Upper lobe of left lung (tissue), 6 donors: ENCODE data around the gene CATSPERD. TPM values are rescaled to one million over a fixed set of nuclear protein-coding genes. Genes with fewer than 3 reads are reported as not detected.
A peak's percentile ranks its signal among the peaks of the same experiment; 100 is the strongest.

Experiments used
- ATAC-seq, 2 donors: fragments of 200-7000 bp; cut with Tn5 transposase; one replicate each; pipeline ENCODE4 v1.9.1; 2022; ENCODE audit warnings: mild to moderate bottlenecking in 2 of 2, moderate library complexity in 2 of 2; ENCODE audit not compliant: low FRiP score in 2 of 2
- DNase-seq, 2 donors: peaks; one replicate each; pipeline ENCODE4 v3.0.0-alpha.2; 2019 to 2020
- H3K27ac ChIP-seq, 4 donors: fragments of 200-600 bp; sonication (generic); one replicate each; pipeline ENCODE4 v1.5.1; 2016 to 2019
- H3K27me3 ChIP-seq, 4 donors: fragments of 200-600 bp; sonication (generic); one replicate each; pipeline ENCODE4 v1.5.1; 2017 to 2019
- H3K36me3 ChIP-seq, 4 donors: fragments of 200-600 bp; sonication (generic); one replicate each; pipeline ENCODE4 v1.5.1; 2016 to 2019
- H3K4me1 ChIP-seq, 4 donors: fragments of 200-600 bp; sonication (generic); one replicate each; pipeline ENCODE4 v1.5.1; 2018 to 2019
- H3K4me3 ChIP-seq, 4 donors: fragments of 200-600 bp; sonication (generic); one replicate each; pipeline ENCODE4 v1.5.1; 2017 to 2019; ENCODE audit warnings: mild to moderate bottlenecking in 2 of 4, moderate library complexity in 1 of 4
- H3K9me3 ChIP-seq, 4 donors: fragments of 200-600 bp; sonication (generic); one replicate each; pipeline ENCODE4 v1.5.1; 2018 to 2019
- EP300 ChIP-seq, 4 donors: sonication (generic); formaldehyde crosslinking; IDR thresholded peaks; one replicate each; pipeline ENCODE4 v1.5.1; 2017; ENCODE audit warnings: antibody characterized with exemption in 4 of 4, control low read depth in 2 of 4
- POLR2A ChIP-seq, 4 donors: fragments of 450-650 bp; IDR thresholded peaks; one replicate each; pipeline ENCODE4 v1.5.1; 2016 to 2017; ENCODE audit warnings: antibody characterized with exemption in 4 of 4, mild to moderate bottlenecking in 2 of 4
- POLR2AphosphoS5 ChIP-seq, 2 donors: sonication (generic); formaldehyde crosslinking; IDR thresholded peaks; one replicate each; pipeline ENCODE4 v1.5.1; 2017; ENCODE audit warnings: antibody characterized with exemption in 2 of 2
- WGBS, 2 donors: methylation state at CpG; one replicate each; pipeline ENCODE4 v1.1.5; 2017 to 2018; 5-methylcytosine and 5-hydroxymethylcytosine counted together
- total RNA-seq, 6 donors: library from RNA; depleted of rRNA in 4 of 6; stranded (reverse); fragments of >200 nt in 4 of 6; gene quantifications; one replicate each; pipeline versions ENCODE4 v1.1.0 to v1.2.1, GENCODE V29; 2016 to 2021
- TF ChIP-seq, protein P1 (sequence below), 6 experiments: fragments of 450-650 bp in 4 of 6; fragments of 200-600 bp in 2 of 6; sonication (generic) in 2 of 6; IDR thresholded peaks; one replicate each; pipeline ENCODE4 v1.5.1; 2016 to 2019; ENCODE audit warnings: antibody characterized with exemption in 6 of 6
- donor health status: DM: no; HTN: no; CAD: no; lungs with moderate emphysema.
- donor health status: DM: no; HTN: yes; CAD: no; lungs with severe emphysema.

The CATSPERD gene
- total RNA-seq, 6 donors from 2014 or later, result 1.1 to 5.9 (median 1.7) TPM; not detected in 3

DNA sequence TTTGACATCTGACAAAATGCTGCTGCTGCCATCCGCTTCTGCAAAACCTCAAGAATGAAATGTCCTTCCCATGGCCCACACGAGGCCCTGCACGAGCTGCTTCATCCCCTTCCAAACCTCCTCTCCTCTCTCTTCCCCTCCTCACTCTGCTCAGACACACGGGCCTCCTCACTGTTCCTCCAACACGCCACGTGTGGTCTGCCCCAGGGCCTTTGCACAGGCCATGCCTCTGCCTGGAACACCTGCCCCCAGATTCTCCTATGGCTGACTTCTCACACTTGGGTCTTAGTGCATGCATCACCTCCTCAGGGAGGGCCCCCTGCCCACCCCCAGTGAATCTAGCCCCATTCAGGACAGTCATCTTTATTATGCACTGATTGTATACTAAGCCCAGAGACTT is 100.3 kb downstream of the CATSPERD start:
- H3K4me3 ChIP-seq, result no peak overlapping the region
- H3K4me1 ChIP-seq, result peaks cover 0 to 9% (median 2%) of the 10 kb centered on the region in 4 donors
- ATAC-seq, result no peak
- 60 to 69% methylated on average over 6 of the region's 6 CpGs for WGBS, 2 donors
- no peak overlapping the region for H3K27ac ChIP-seq
- no peak for DNase-seq
- no peak for TF ChIP-seq POLR2A (IDR thresholded peaks at IDR 0.05)
- TF ChIP-seq POLR2AphosphoS5 (IDR thresholded peaks at IDR 0.05), result no peak
- TF ChIP-seq EP300 (IDR thresholded peaks at IDR 0.05), result no peak
- TF ChIP-seq, protein P1, sequence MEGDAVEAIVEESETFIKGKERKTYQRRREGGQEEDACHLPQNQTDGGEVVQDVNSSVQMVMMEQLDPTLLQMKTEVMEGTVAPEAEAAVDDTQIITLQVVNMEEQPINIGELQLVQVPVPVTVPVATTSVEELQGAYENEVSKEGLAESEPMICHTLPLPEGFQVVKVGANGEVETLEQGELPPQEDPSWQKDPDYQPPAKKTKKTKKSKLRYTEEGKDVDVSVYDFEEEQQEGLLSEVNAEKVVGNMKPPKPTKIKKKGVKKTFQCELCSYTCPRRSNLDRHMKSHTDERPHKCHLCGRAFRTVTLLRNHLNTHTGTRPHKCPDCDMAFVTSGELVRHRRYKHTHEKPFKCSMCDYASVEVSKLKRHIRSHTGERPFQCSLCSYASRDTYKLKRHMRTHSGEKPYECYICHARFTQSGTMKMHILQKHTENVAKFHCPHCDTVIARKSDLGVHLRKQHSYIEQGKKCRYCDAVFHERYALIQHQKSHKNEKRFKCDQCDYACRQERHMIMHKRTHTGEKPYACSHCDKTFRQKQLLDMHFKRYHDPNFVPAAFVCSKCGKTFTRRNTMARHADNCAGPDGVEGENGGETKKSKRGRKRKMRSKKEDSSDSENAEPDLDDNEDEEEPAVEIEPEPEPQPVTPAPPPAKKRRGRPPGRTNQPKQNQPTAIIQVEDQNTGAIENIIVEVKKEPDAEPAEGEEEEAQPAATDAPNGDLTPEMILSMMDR (IDR thresholded peaks at IDR 0.05), result no peak
- no peaks in the 10 kb centered on the region for H3K36me3 ChIP-seq
- no peaks in the 10 kb centered on the region for H3K9me3 ChIP-seq
- H3K27me3 ChIP-seq, result no peaks in the 10 kb centered on the region

DNA sequence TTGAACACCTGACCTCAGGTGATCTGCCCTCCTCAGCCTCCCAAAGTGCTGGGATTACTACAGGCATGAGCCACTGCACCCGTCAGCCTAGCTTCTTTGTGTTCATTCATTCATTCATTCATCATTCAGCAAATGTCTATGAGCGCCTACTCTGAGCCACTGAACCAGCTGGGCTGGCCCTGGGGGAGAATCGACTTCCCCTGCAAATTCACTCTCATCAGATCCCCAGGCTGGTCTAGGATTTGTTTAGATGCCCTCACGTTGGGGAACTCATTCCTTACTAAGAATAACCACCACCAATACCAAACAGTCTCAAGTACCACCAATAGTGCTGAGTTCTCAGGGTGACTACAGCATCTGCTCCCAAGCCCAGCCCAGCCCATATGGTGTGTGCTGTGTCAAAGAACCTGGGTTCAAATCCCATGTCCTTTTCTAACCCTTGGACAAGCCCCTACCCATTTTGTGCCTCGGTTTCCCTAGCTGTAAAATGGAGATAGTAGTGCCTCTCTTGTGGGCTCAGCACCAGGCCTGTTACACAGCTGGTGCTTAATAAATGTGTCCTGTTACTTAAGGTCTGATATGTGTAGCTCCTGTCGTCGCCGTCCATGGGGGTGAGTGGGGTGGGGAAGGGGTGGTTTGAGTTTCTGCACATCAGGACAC is 101.2 kb downstream of the CATSPERD start:
- Histone ChIP-seq H3K4me3 (no peak overlapping the region), H3K27ac (no peak overlapping the region), H3K27me3 (no peaks in the 10 kb centered on the region), H3K9me3 (no peaks in the 10 kb centered on the region), H3K4me1 (peaks cover 0 to 13% (median 2%) of the 10 kb centered on the region in 4 donors), H3K36me3 (no peaks in the 10 kb centered on the region)
- no peak for TF ChIP-seq EP300 (IDR thresholded peaks at IDR 0.05)
- TF ChIP-seq POLR2AphosphoS5 (IDR thresholded peaks at IDR 0.05), result no peak
- DNase-seq, result no peak
- no peak for ATAC-seq
- WGBS, 2 donors, result 62 to 68% methylated on average over 8 of the region's 8 CpGs

DNA sequence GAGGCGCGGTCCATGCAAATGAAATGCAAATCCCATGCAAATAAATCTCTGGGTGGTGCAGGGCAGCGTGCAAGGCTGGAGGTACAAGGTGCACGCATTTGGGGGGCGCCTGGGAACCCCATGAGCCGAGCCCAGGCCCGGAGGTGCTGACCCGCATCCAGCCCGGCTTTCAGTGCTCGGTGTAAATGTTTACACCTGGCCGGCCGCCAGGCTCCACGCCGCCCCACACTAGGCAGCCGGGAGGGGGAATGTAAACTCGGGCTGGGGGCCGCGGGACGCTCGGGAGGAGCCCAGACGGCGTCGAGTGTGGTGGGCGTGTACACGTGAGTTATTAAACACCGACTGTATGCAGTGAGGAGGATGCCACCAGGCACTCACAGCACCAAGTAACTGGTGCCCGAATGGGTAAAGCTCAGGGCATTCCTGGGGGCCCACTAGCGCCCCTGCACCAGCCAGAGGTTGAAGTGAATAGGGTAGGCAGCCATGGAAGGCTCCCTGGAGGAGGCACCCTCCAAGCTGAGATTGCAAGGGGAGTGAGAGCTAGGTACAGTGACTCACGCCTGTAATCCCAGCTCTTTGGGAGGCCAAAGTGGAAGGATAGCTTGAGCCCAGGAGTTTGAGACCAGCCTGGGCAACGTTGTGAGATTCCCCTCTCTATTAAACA is 101.9 kb downstream of the CATSPERD start:
- Histone ChIP-seq H3K36me3 (no peaks in the 10 kb centered on the region), H3K27ac (no peak overlapping the region), H3K4me1 (peaks cover 0 to 20% (median 5%) of the 10 kb centered on the region in 4 donors), H3K9me3 (no peaks in the 10 kb centered on the region), H3K27me3 (no peaks in the 10 kb centered on the region), H3K4me3 (no peak overlapping the region)
- peak in 1 of 2 donors; percentile 84 for DNase-seq
- 46 to 51% methylated on average over 14 to 30 of the region's 30 CpGs for WGBS, 2 donors
- TF ChIP-seq POLR2A (IDR thresholded peaks at IDR 0.05) (no peak), POLR2AphosphoS5 (IDR thresholded peaks at IDR 0.05) (no peak), EP300 (IDR thresholded peaks at IDR 0.05) (no peak)
- TF ChIP-seq, protein P1 (IDR thresholded peaks at IDR 0.05), result no peak
- no peak for ATAC-seq

DNA sequence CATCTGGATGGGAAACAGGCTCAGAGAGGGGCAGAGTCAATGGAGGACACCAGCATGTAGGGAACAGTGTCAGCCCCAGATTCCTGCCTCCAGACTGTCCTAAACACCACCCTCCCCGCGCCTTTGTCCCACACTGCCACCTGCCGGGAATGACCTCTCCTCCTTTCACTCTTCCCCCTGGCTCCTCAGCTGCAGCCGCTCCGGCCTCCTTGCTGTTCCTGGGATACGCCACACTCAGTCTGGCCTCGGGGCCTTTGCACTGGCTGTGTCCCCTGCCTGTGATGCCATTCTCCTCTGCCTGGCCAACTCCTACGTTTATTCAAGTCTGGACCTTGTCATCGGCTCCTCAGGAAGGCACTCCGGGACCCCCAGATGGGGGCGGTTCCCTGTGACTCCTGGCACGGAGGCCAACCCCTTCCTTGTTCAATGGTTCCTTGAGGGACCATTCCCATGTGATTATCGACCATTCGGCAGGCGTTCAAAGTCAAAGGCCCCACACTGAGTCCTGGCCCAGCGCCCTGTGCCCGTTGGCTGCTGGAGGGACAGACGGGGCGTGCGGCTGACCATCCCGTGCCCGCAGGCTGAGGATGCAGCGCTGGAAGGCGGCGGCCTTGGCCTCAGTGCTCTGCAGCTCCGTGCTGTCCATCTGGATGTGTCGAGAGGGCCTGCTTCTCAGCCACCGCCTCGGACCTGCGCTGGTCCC is 103.3 kb downstream of the CATSPERD start:
- WGBS, 2 donors, result 80 to 91% methylated on average over 8 to 30 of the region's 30 CpGs
- DNase-seq, result peak; percentile 28 to 81

More for the DNA sequence above, 103.3 kb downstream of the CATSPERD start:
- TF ChIP-seq POLR2A (IDR thresholded peaks at IDR 0.05), result no peak
- TF ChIP-seq POLR2AphosphoS5 (IDR thresholded peaks at IDR 0.05), result no peak
- no peak for TF ChIP-seq EP300 (IDR thresholded peaks at IDR 0.05)
- TF ChIP-seq, protein P1 (IDR thresholded peaks at IDR 0.05), result peak in 2 of 6 experiments; percentile 11 to 24
- H3K4me1 ChIP-seq, result peaks cover 3 to 34% (median 13%) of the 10 kb centered on the region in 4 donors
- no peaks in the 10 kb centered on the region for H3K36me3 ChIP-seq
- no peak overlapping the region for H3K27ac ChIP-seq
- no peak for ATAC-seq
- no peaks in the 10 kb centered on the region for H3K9me3 ChIP-seq
- H3K27me3 ChIP-seq, result no peaks in the 10 kb centered on the region
- H3K4me3 ChIP-seq, result no peak overlapping the region
